AG09319 (cell line): ENCODE data around the gene NEK5.
"Not testable (repeated sequence)": the region's sequence is repeated elsewhere in the genome, so short reads cannot be mapped to it uniquely, and the experiment has no call there.

ENCODE experiments used
- DNase-seq: peaks from one replicate; pipeline ENCODE4 v3.0.0-alpha.2; 2010; ENCODE audit warnings: low read depth; ENCODE audit errors: extremely low read depth
- CTCF ChIP-seq: IDR thresholded peaks from 2 replicates; pipeline ENCODE4 v1.5.1; 2011; ENCODE audit warnings: low read depth, mild to moderate bottlenecking, inconsistent platforms, low read length, moderate library complexity

Gene NEK5

GRCh38 chr13:52104624-52105023, 24.2 kb downstream of the NEK5 start:
- no peak for DNase-seq
- no peak for TF ChIP-seq CTCF

GRCh38 chr13:52103386-52103785, 25.5 kb downstream of the NEK5 start:
- no peak for TF ChIP-seq CTCF
- DNase-seq, result no peak

GRCh38 chr13:52102423-52102822, 26.4 kb downstream of the NEK5 start:
- not testable (repeated sequence) for DNase-seq

GRCh38 chr13:52097197-52097596, 31.7 kb downstream of the NEK5 start:
- no peak for TF ChIP-seq CTCF
- DNase-seq, result no peak

GRCh38 chr13:52096748-52097147, 32.1 kb downstream of the NEK5 start:
- no peak for TF ChIP-seq CTCF
- DNase-seq, result no peak

GRCh38 chr13:52096062-52096461, 32.8 kb downstream of the NEK5 start:
- no peak for DNase-seq
- TF ChIP-seq CTCF, result no peak

GRCh38 chr13:52092087-52092486, 36.8 kb downstream of the NEK5 start:
- TF ChIP-seq CTCF, result no peak
- no peak for DNase-seq

- DNase-seq, result no peak
- no peak for TF ChIP-seq CTCF
Observed at GRCh38 chr13:52091473-52091872, 37.4 kb downstream of the NEK5 start.
